Coronary artery (tissue), 2 donors: ENCODE data around the gene RAPGEF4.

Experiments
- DNase-seq: peaks from one replicate; pipeline ENCODE4 v3.0.0-alpha.2; 2017; ENCODE audit warnings: low spot score
- H3K27ac ChIP-seq, 2 donors: fragments of 200-600 bp; sonication (generic); one replicate each; pipeline ENCODE4 v1.5.1; 2016 to 2019
- H3K4me3 ChIP-seq: fragments of 200-600 bp; sonication (generic); 2 replicates; pipeline ENCODE4 v1.5.1; 2016; ENCODE audit warnings: mild to moderate bottlenecking, moderate library complexity
- CTCF ChIP-seq: fragments of 200-600 bp; sonication (generic); IDR thresholded peaks from one replicate; pipeline ENCODE4 v1.5.1; 2019; ENCODE audit warnings: antibody characterized with exemption

RAPGEF4 gene

DNA sequence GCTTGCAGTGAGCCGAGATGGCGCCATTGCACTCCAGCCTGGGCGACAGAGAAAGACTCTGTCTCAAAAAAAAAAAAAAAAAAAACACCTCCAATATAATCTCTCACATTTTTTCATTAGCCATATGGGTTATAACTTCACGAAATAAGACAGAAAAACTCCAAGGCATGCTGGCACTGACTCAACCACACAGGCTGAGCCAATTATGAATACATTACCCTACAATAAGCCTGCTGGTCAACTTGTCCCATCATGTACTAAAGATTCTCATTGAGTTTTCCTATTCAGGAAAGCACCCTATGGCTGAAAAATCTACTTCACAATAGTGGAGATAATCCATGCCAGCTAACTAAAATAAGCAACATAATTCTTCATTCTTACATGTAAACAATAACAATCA, 327.2 kb downstream of the RAPGEF4 start:
- no peak for TF ChIP-seq CTCF
- no peak overlapping the region for H3K4me3 ChIP-seq
- H3K27ac ChIP-seq = no peak overlapping the region
- DNase-seq = no peak

GRCh38 chr2:173064151-173064805, 328.6 kb downstream of the RAPGEF4 start:
- Histone ChIP-seq H3K27ac (no peak overlapping the region), H3K4me3 (no peak overlapping the region)
- no peak for DNase-seq
- no peak for TF ChIP-seq CTCF

GRCh38 chr2:173066887-173067676, 331.4 kb downstream of the RAPGEF4 start:
- no peak overlapping the region for H3K4me3 ChIP-seq
- no peak for TF ChIP-seq CTCF

DNA sequence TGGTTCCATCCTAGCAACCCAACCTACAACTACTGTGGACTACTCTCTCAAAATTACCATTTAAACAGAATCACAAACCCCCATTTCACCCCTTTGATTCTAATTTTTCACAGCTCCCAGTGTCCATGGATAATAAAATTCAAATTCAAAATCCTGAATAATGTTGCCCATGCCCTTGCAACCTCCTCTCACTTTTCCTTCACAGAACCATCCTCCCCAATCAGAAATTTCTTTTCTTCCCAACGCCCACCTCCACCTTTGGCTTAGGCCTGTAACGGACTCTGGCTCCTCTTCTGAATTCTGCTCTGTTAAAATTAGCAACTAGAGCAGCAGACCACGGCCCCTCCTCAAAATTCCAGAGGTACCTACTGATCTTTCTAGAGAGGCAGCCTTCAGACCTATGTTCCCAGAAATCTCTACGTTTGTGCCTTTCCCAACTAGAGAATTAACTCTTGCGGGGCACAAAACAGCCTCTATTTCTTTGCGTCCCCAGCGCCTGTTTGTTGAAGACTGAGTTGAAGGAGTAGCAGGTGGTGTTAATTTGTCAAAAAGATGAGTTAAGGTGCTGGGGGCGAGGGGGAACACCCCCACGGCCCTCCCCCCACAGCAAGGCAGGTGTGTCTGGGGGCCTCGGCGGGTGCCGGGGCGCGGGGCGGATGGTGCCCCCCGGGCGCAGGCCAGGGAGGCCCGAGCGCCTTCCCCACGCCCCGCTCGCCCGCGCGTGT, 339.6 kb downstream of the RAPGEF4 start:
- Histone ChIP-seq H3K4me3 (peak overlapping the region; percentile 90), H3K27ac (peak overlapping the region; percentile 89 to 90)
- DNase-seq = no peak
- no peak for TF ChIP-seq CTCF

More at GRCh38 chr2:173066887-173067676, 331.4 kb downstream of the RAPGEF4 start:
- no peak overlapping the region for H3K27ac ChIP-seq
- no peak for DNase-seq

DNA sequence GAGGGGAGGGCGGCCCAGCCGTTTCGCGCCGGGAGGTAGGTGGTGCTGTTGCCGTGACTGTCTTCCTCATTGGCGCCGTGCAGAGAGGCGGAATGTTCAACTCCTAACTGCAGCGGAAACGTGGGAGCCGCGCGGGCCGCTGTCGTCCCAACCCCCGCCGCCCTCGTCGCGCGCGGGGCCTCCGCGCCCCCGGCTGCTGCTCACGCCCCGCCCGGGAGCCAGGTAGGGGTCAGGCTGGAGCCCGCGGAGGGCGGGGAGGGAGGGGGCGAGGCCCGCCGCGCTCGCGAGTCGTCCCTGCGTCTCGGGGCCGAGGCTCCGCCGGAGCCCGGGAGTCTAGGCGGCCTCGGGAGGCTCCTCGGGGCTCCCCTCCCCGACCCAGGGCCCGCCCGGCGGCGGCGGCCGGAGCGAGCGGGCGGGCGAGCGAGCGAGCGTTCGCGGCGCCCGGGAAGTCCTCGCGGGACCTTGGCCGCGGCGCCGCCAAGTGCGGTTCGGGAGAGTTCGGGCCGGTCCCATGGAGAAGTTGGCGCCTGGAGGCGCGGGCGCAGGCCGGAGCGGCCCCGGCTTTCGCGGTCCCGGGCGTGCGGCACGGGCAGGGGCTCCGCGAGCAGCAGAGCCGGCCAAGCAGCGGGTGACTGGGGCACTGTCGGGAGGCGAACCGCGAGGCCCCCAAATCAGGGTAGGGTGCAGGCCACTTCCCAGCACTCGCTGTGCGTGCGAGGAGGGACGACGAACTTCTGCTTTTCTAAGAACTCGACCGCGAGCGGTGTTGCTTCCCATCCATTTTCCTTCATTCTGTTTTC, 340.3 kb downstream of the RAPGEF4 start, which contains the start of gene MAP3K20:
TSS of gene MAP3K20 (plus strand) at position 66 of the 800 bp plus-strand sequence. CDS start 15,186 bp downstream, outside the sequence.
- H3K4me3 ChIP-seq = peak within 1 kb of the TSS; percentile 90
- DNase-seq = peak; percentile 90
- peak within 1 kb of the TSS; percentile 89 to 90 for H3K27ac ChIP-seq
- TF ChIP-seq CTCF = no peak

DNA sequence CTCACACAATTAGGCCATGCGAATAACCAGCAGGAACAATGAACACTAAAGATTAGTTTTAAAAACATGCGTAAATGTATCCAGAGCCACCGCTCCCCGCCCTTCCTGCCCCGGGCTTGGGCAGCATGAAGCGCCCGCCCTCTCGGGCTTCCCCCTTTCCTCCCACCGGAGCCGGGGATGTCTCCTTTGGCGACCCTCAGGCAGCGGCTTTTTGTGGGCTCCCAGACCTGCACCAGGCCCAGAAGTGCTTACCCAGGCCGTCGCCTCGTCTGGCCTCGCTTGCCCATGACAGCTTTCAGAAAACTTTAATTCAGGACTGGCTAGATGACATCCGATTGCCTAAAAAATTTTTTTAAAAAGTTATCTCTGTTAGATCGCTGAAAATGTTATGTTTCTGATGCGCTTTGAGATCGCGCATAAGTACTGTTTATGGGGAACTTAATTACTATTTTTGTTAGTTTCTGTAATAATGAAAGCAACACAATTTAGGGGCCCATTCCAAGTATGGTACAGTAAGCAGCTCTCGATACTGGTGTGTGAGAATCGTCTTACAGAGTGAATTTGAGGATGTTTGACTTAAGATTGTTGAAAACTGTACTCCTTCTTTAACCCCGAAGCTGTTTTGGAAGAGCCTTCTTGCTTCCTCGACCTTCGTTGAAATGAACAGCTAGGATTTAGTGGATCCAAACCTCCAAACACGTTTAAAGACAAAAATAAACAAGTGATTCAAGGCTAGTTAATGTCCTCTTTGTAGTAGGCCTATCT, 341.1 kb downstream of the RAPGEF4 start:
- peak; percentile 79 for DNase-seq
- no peak for TF ChIP-seq CTCF
- Histone ChIP-seq H3K27ac (peak overlapping the region; percentile 89 to 90), H3K4me3 (peak overlapping the region; percentile 90)
